Stomach (tissue), 4 donors: Measurements from ENCODE around the gene FAM83F.

Experiments
- EP300 ChIP-seq: sonication (generic); formaldehyde crosslinking; IDR thresholded peaks from one replicate; pipeline ENCODE4 v1.6.1; 2017; ENCODE audit warnings: antibody characterized with exemption
- POLR2A ChIP-seq, 4 donors: fragments of 450-650 bp; IDR thresholded peaks; one replicate each; pipeline ENCODE4 v1.6.1; 2016; ENCODE audit warnings: antibody characterized with exemption in 4 of 4, control low read depth in 2 of 4, mild to moderate bottlenecking in 1 of 4, moderate library complexity in 1 of 4
- POLR2AphosphoS5 ChIP-seq, 3 donors: sonication (generic); formaldehyde crosslinking; IDR thresholded peaks; one replicate each; pipeline ENCODE4 v1.6.1; 2016; ENCODE audit warnings: antibody characterized with exemption in 3 of 3
- TF ChIP-seq, protein P1 (sequence below), 7 experiments: fragments of 450-650 bp in 4 of 7; fragments of 200-600 bp in 3 of 7; sonication (generic) in 3 of 7; IDR thresholded peaks; one replicate each; pipeline ENCODE4 v1.5.1; 2016 to 2019; ENCODE audit warnings: antibody characterized with exemption in 7 of 7, control low read depth in 2 of 7, mild to moderate bottlenecking in 1 of 7

DNA sequence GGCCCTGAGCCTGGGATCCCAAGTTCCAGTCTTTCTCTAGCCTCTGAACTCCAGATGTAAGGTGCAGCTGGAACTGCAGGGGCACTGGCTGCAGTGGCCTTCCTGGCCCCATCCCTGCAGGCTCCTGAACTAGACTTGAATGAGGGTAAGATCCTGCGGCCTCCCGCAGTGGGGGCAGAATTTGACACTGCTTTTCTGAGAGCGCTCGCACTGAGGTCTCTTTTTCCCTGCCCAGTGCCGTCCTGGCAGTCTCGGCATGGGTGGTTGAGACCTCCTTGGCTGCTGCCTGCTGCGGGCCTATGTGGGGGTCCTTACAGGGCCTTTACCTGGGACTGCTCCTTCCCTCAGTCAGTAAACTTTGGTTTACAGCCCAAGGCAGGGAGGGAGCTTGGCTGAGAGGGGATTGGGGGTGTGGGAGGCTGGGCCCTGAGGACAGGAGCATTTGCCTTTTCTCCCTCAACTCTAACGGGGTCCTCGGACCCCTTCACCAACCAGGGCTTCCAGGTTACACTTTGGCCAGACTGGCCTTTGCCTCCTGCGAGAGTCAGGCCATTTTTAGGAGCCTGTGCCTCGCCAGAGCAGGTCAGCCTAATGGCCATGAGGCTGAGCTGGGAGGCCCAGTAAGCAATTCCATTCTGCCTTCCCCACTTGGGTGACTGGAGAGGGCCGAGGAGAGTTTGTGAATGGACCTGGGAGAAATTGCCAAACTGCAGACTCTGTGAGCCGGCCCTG is 35.4 kb downstream of the FAM83F start:
- TF ChIP-seq, protein P1, sequence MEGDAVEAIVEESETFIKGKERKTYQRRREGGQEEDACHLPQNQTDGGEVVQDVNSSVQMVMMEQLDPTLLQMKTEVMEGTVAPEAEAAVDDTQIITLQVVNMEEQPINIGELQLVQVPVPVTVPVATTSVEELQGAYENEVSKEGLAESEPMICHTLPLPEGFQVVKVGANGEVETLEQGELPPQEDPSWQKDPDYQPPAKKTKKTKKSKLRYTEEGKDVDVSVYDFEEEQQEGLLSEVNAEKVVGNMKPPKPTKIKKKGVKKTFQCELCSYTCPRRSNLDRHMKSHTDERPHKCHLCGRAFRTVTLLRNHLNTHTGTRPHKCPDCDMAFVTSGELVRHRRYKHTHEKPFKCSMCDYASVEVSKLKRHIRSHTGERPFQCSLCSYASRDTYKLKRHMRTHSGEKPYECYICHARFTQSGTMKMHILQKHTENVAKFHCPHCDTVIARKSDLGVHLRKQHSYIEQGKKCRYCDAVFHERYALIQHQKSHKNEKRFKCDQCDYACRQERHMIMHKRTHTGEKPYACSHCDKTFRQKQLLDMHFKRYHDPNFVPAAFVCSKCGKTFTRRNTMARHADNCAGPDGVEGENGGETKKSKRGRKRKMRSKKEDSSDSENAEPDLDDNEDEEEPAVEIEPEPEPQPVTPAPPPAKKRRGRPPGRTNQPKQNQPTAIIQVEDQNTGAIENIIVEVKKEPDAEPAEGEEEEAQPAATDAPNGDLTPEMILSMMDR (IDR thresholded peaks at IDR 0.05), result no peak
- no peak for TF ChIP-seq POLR2AphosphoS5 (IDR thresholded peaks at IDR 0.05)
- no peak for TF ChIP-seq POLR2A (IDR thresholded peaks at IDR 0.05)
- no peak for TF ChIP-seq EP300
